SK-N-SH treated with all-trans-retinoic acid at 6 μM for 48 hours (cell line): Measurements from ENCODE around the gene KIAA1217.

Experiments
- ARNTL ChIP-seq: fragments of 450-650 bp; formaldehyde crosslinking; IDR thresholded peaks from 2 replicates; pipeline ENCODE4 v1.5.0; 2020; ENCODE audit warnings: low read depth, mild to moderate bottlenecking, moderate library complexity, borderline replicate concordance
- CREB5 ChIP-seq: fragments of 250-450 bp; sonication (Bioruptor Pico); IDR thresholded peaks from 2 replicates; pipeline ENCODE4 v1.5.1; 2020; ENCODE audit warnings: low read depth, mild to moderate bottlenecking, moderate library complexity
- CSDC2 ChIP-seq: fragments of 250-450 bp; sonication (Bioruptor Pico); IDR thresholded peaks from 2 replicates; pipeline ENCODE4 v1.5.0; 2020; ENCODE audit warnings: mild to moderate bottlenecking, moderate library complexity
- CSRNP3 ChIP-seq: fragments of 250-450 bp; sonication (Bioruptor Pico); IDR thresholded peaks from 2 replicates; pipeline ENCODE4 v1.5.1; 2021; ENCODE audit warnings: mild to moderate bottlenecking, moderate library complexity
- ISL1 ChIP-seq: fragments of 250-450 bp; sonication (Bioruptor Pico); IDR thresholded peaks from 2 replicates; pipeline ENCODE4 v2.1.2; 2022; ENCODE audit warnings: mild to moderate bottlenecking, moderate library complexity
- PATZ1 ChIP-seq: fragments of 250-450 bp; sonication (Bioruptor Pico); IDR thresholded peaks from 2 replicates; pipeline ENCODE4 v1.8.0; 2020; ENCODE audit warnings: mild to moderate bottlenecking, moderate library complexity, borderline replicate concordance
- POU6F1 ChIP-seq: fragments of 250-450 bp; sonication (Bioruptor Pico); IDR thresholded peaks from 2 replicates; pipeline ENCODE4 v1.8.0; 2021; ENCODE audit warnings: low read depth, mild to moderate bottlenecking, moderate library complexity, borderline replicate concordance
- PPARA ChIP-seq: fragments of 250-450 bp; sonication (Bioruptor Pico); IDR thresholded peaks from 2 replicates; pipeline ENCODE4 v1.5.0; 2020; ENCODE audit warnings: mild to moderate bottlenecking, borderline replicate concordance
- RARB ChIP-seq: fragments of 250-450 bp; sonication (Bioruptor Pico); IDR thresholded peaks from 2 replicates; pipeline ENCODE4 v1.8.0; 2021; ENCODE audit warnings: mild to moderate bottlenecking, moderate library complexity
- SNAI2 ChIP-seq: fragments of 250-450 bp; sonication (Bioruptor Pico); IDR thresholded peaks from 2 replicates; pipeline ENCODE4 v1.5.0; 2020; ENCODE audit warnings: mild to moderate bottlenecking, moderate library complexity
- TOX ChIP-seq: fragments of 250-450 bp; sonication (Bioruptor Pico); IDR thresholded peaks from 2 replicates; pipeline ENCODE4 v1.8.0; 2021; ENCODE audit warnings: mild to moderate bottlenecking, moderate library complexity, borderline replicate concordance
- TSHZ2 ChIP-seq: fragments of 250-450 bp; sonication (Bioruptor Pico); IDR thresholded peaks from 2 replicates; pipeline ENCODE4 v1.5.0; 2020; ENCODE audit warnings: mild to moderate bottlenecking, moderate library complexity
- ZFP3 ChIP-seq: fragments of 250-450 bp; sonication (Bioruptor Pico); IDR thresholded peaks from 2 replicates; pipeline ENCODE4 v1.5.0; 2020; ENCODE audit warnings: mild to moderate bottlenecking, moderate library complexity

- TF ChIP-seq TSHZ2 (CRISPR knock-in tag): no peak
- no peak for TF ChIP-seq POU6F1 (CRISPR knock-in tag)
- TF ChIP-seq TOX: no peak
- TF ChIP-seq CSDC2 (CRISPR knock-in tag): no peak
- TF ChIP-seq ZFP3 (CRISPR knock-in tag): no peak
- TF ChIP-seq ARNTL (CRISPR knock-in tag): no peak
- no peak for TF ChIP-seq ISL1 (CRISPR knock-in tag)
- TF ChIP-seq CSRNP3: no peak
- TF ChIP-seq PPARA: no peak
- TF ChIP-seq CREB5 (CRISPR knock-in tag): no peak
- TF ChIP-seq RARB: no peak
- TF ChIP-seq PATZ1 (CRISPR knock-in tag): no peak
- no peak for TF ChIP-seq SNAI2 (CRISPR knock-in tag)
Measured at GRCh38 chr10:24346877-24347519, 138.1 kb downstream of the KIAA1217 start.
